SJCRH30 (cell line): ENCODE results near the gene CYP2C18. TPM values are rescaled to one million over a fixed set of nuclear protein-coding genes. Genes with fewer than 3 reads are reported as not detected.
"Not testable (repeated sequence)": the region's sequence is repeated elsewhere in the genome, so short reads cannot be mapped to it uniquely, and the experiment has no call there.

Experiments used
- DNase-seq, 2 experiments: peaks; one replicate each; pipeline ENCODE4 v3.0.0-alpha.2; 2015 to 2020
- H3K27ac ChIP-seq: fragments of 250-450 bp; sonication (Bioruptor Pico); 2 replicates; pipeline ENCODE4 v1.5.1; 2020; ENCODE audit warnings: mild to moderate bottlenecking, moderate library complexity
- H3K27me3 ChIP-seq: fragments of 250-450 bp; sonication (Bioruptor Pico); 2 replicates; pipeline ENCODE4 v1.5.1; 2020; ENCODE audit warnings: mild to moderate bottlenecking, moderate library complexity
- H3K36me3 ChIP-seq: fragments of 250-450 bp; sonication (Bioruptor Pico); 2 replicates; pipeline ENCODE4 v1.5.1; 2020; ENCODE audit warnings: mild to moderate bottlenecking, moderate library complexity
- H3K4me1 ChIP-seq: fragments of 250-450 bp; sonication (Bioruptor Pico); 2 replicates; pipeline ENCODE4 v1.5.1; 2020; ENCODE audit warnings: mild to moderate bottlenecking, moderate library complexity
- H3K4me3 ChIP-seq: fragments of 250-450 bp; sonication (Bioruptor Pico); 2 replicates; pipeline ENCODE4 v1.5.1; 2020; ENCODE audit warnings: mild to moderate bottlenecking, moderate library complexity
- H3K9me3 ChIP-seq: fragments of 250-450 bp; sonication (Bioruptor Pico); replicated peaks from 2 replicates; pipeline ENCODE4 v1.5.1; 2020; ENCODE audit warnings: mild to moderate bottlenecking, moderate library complexity
- total RNA-seq: library from RNA; depleted of rRNA; stranded (reverse); fragments of >200 nt; shearing (Covaris generic); gene quantifications from 2 replicates; pipeline ENCODE4 v1.2.3, GENCODE V29; 2014; rRNA removed

CYP2C18 gene
- not detected in 2 replicates for total RNA-seq

- Histone ChIP-seq H3K36me3 (no peaks in the 10 kb centered on the region), H3K27me3 (no peaks in the 10 kb centered on the region), H3K4me3 (no peak within 1 kb of the TSS), H3K27ac (no peak within 1 kb of the TSS), H3K4me1 (no peaks in the 10 kb centered on the region), H3K9me3 (no peaks in the 10 kb centered on the region)
- no peak for DNase-seq
Measured at GRCh38 chr10:94683214-94684054, at the start of gene CYP2C18. TSS of gene CYP2C18 (plus strand) at chr10:94683729. CDS start at chr10:94683820, 91 bp downstream.

GRCh38 chr10:94638097-94638496 is 45.4 kb upstream of the CYP2C18 start:
- H3K27ac ChIP-seq, H3K9me3 ChIP-seq, H3K36me3 ChIP-seq, H3K27me3 ChIP-seq, H3K4me3 ChIP-seq, H3K4me1 ChIP-seq, DNase-seq: not testable (repeated sequence)

- Histone ChIP-seq H3K4me1 (no peaks in the 10 kb centered on the region), H3K4me3 (no peak overlapping the region), H3K27me3 (no peaks in the 10 kb centered on the region), H3K9me3 (no peaks in the 10 kb centered on the region), H3K36me3 (no peaks in the 10 kb centered on the region), H3K27ac (no peak overlapping the region)
- DNase-seq = no peak
Measured at GRCh38 chr10:94639902-94640301, 43.6 kb upstream of the CYP2C18 start.

GRCh38 chr10:94640562-94640961 is 43.0 kb upstream of the CYP2C18 start:
- Histone ChIP-seq H3K27me3 (no peaks in the 10 kb centered on the region), H3K4me3 (no peak overlapping the region), H3K27ac (no peak overlapping the region), H3K4me1 (no peaks in the 10 kb centered on the region), H3K36me3 (no peaks in the 10 kb centered on the region), H3K9me3 (no peaks in the 10 kb centered on the region)
- no peak for DNase-seq

GRCh38 chr10:94641480-94641879 is 42.0 kb upstream of the CYP2C18 start:
- no peaks in the 10 kb centered on the region for H3K9me3 ChIP-seq
- H3K27ac ChIP-seq = no peak overlapping the region
- H3K36me3 ChIP-seq = no peaks in the 10 kb centered on the region
- no peaks in the 10 kb centered on the region for H3K4me1 ChIP-seq
- no peak for DNase-seq
- H3K27me3 ChIP-seq = no peaks in the 10 kb centered on the region
- no peak overlapping the region for H3K4me3 ChIP-seq

GRCh38 chr10:94644352-94644751 is 39.2 kb upstream of the CYP2C18 start:
- H3K27me3 ChIP-seq = no peaks in the 10 kb centered on the region
- no peak overlapping the region for H3K27ac ChIP-seq
- DNase-seq = no peak
- H3K4me3 ChIP-seq = no peak overlapping the region
- no peaks in the 10 kb centered on the region for H3K36me3 ChIP-seq
- H3K9me3 ChIP-seq = no peaks in the 10 kb centered on the region
- no peaks in the 10 kb centered on the region for H3K4me1 ChIP-seq

- Histone ChIP-seq H3K27me3 (no peaks in the 10 kb centered on the region), H3K4me1 (no peaks in the 10 kb centered on the region), H3K4me3 (no peak overlapping the region)
Measured at GRCh38 chr10:94645285-94645684, 38.2 kb upstream of the CYP2C18 start.

GRCh38 chr10:94655201-94655600 is 28.3 kb upstream of the CYP2C18 start:
- not testable (repeated sequence) for H3K27me3 ChIP-seq, H3K9me3 ChIP-seq, H3K4me1 ChIP-seq, H3K36me3 ChIP-seq, H3K4me3 ChIP-seq, DNase-seq, H3K27ac ChIP-seq

More at GRCh38 chr10:94645285-94645684, 38.2 kb upstream of the CYP2C18 start:
- H3K36me3 ChIP-seq = no peaks in the 10 kb centered on the region
- H3K27ac ChIP-seq = no peak overlapping the region
- DNase-seq = no peak
- no peaks in the 10 kb centered on the region for H3K9me3 ChIP-seq

- not testable (repeated sequence) for H3K27ac ChIP-seq, H3K9me3 ChIP-seq, H3K4me1 ChIP-seq, DNase-seq, H3K4me3 ChIP-seq, H3K27me3 ChIP-seq, H3K36me3 ChIP-seq
Measured at GRCh38 chr10:94663061-94663460, 20.5 kb upstream of the CYP2C18 start.

- H3K4me1 ChIP-seq = no peaks in the 10 kb centered on the region
Measured at GRCh38 chr10:94666391-94667102, 17.0 kb upstream of the CYP2C18 start.

GRCh38 chr10:94673614-94674321 is 9.8 kb upstream of the CYP2C18 start:
- H3K27ac ChIP-seq = no peak overlapping the region
- no peaks in the 10 kb centered on the region for H3K27me3 ChIP-seq
- no peaks in the 10 kb centered on the region for H3K9me3 ChIP-seq
- DNase-seq = peak in 1 of 2 experiments; percentile 3
- H3K4me3 ChIP-seq = no peak overlapping the region
- no peaks in the 10 kb centered on the region for H3K4me1 ChIP-seq
- no peaks in the 10 kb centered on the region for H3K36me3 ChIP-seq

More at GRCh38 chr10:94666391-94667102, 17.0 kb upstream of the CYP2C18 start:
- Histone ChIP-seq H3K4me3 (no peak overlapping the region), H3K9me3 (no peaks in the 10 kb centered on the region), H3K27me3 (no peaks in the 10 kb centered on the region), H3K27ac (no peak overlapping the region), H3K36me3 (no peaks in the 10 kb centered on the region)
- no peak for DNase-seq

GRCh38 chr10:94676496-94676895 is 7.0 kb upstream of the CYP2C18 start:
- DNase-seq = no peak
- no peaks in the 10 kb centered on the region for H3K4me1 ChIP-seq
- H3K27me3 ChIP-seq = no peaks in the 10 kb centered on the region
- no peaks in the 10 kb centered on the region for H3K36me3 ChIP-seq
- H3K27ac ChIP-seq = no peak overlapping the region
- no peaks in the 10 kb centered on the region for H3K9me3 ChIP-seq
- H3K4me3 ChIP-seq = no peak overlapping the region

GRCh38 chr10:94677691-94678090 is 5.8 kb upstream of the CYP2C18 start:
- Histone ChIP-seq H3K27me3 (no peaks in the 10 kb centered on the region), H3K27ac (no peak overlapping the region), H3K4me3 (no peak overlapping the region), H3K9me3 (no peaks in the 10 kb centered on the region), H3K4me1 (no peaks in the 10 kb centered on the region), H3K36me3 (no peaks in the 10 kb centered on the region)
- DNase-seq = no peak

GRCh38 chr10:94678475-94678874 is 5.1 kb upstream of the CYP2C18 start:
- H3K9me3 ChIP-seq = no peaks in the 10 kb centered on the region
- no peaks in the 10 kb centered on the region for H3K4me1 ChIP-seq
- no peaks in the 10 kb centered on the region for H3K27me3 ChIP-seq
- H3K27ac ChIP-seq = no peak overlapping the region
- H3K4me3 ChIP-seq = no peak overlapping the region
- no peaks in the 10 kb centered on the region for H3K36me3 ChIP-seq
- DNase-seq = no peak

GRCh38 chr10:94680544-94680943 is 3.0 kb upstream of the CYP2C18 start:
- no peak overlapping the region for H3K4me3 ChIP-seq
- DNase-seq = no peak
- H3K9me3 ChIP-seq = no peaks in the 10 kb centered on the region

More at GRCh38 chr10:94680544-94680943, 3.0 kb upstream of the CYP2C18 start:
- no peaks in the 10 kb centered on the region for H3K36me3 ChIP-seq
- H3K27ac ChIP-seq = no peak overlapping the region
- H3K4me1 ChIP-seq = no peaks in the 10 kb centered on the region
- no peaks in the 10 kb centered on the region for H3K27me3 ChIP-seq
